Gastrocnemius medialis (tissue), 4 donors: ENCODE results near the gene DNAH6.

Experiments
- POLR2A ChIP-seq, 2 donors: fragments of 450-650 bp; IDR thresholded peaks; one replicate each; pipeline ENCODE4 v1.6.1; 2017; ENCODE audit warnings: antibody characterized with exemption in 2 of 2, mild to moderate bottlenecking in 2 of 2, moderate library complexity in 2 of 2
- TF ChIP-seq, protein P1 (sequence below), 5 experiments: fragments of 450-650 bp in 3 of 5; fragments of 200-600 bp in 2 of 5; sonication (generic) in 2 of 5; IDR thresholded peaks in 4 of 5; conservative IDR thresholded peaks in 1 of 5; 1 replicate in 4 of 5; 2 replicates in 1 of 5; pipeline ENCODE4 v1.5.1; 2016 to 2019; ENCODE audit warnings: antibody characterized with exemption in 5 of 5, mild to moderate bottlenecking in 3 of 5, moderate library complexity in 3 of 5

DNA sequence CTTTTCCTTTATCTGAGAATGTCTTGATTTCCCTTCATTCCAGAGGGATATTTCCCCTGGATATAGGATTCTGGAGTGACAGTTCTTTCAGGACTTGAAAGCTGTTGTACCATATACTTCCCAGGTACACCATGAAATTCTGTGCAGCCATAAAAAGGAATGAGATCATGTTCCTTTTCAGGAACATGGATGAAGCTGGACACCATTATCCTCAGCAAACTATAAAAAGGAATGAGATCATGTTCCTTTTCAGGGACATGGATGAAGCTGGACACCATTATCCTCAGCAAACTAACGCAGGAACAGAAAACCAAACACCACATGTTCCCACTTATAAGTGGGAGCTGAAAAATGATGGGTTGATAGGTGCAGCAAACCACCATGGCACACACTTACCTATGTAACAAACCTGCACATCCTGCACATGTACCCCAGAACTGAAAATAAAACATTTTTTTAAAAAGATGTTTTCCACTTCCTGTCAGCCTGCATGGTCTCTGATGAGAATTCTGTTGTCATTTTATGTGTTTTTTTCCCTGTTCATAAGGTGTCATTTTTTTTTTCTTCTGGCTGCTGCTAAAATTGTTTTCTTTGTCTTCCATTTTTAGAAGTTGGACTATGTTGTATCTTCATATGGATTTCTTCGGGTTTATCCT lies 133.3 kb downstream of the DNAH6 start:
- TF ChIP-seq, protein P1, sequence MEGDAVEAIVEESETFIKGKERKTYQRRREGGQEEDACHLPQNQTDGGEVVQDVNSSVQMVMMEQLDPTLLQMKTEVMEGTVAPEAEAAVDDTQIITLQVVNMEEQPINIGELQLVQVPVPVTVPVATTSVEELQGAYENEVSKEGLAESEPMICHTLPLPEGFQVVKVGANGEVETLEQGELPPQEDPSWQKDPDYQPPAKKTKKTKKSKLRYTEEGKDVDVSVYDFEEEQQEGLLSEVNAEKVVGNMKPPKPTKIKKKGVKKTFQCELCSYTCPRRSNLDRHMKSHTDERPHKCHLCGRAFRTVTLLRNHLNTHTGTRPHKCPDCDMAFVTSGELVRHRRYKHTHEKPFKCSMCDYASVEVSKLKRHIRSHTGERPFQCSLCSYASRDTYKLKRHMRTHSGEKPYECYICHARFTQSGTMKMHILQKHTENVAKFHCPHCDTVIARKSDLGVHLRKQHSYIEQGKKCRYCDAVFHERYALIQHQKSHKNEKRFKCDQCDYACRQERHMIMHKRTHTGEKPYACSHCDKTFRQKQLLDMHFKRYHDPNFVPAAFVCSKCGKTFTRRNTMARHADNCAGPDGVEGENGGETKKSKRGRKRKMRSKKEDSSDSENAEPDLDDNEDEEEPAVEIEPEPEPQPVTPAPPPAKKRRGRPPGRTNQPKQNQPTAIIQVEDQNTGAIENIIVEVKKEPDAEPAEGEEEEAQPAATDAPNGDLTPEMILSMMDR (IDR thresholded peaks at IDR 0.05 in 4 of 5, conservative IDR thresholded peaks at IDR 0.05 in 1 of 5) = no peak
- no peak for TF ChIP-seq POLR2A (IDR thresholded peaks at IDR 0.05)
